Measurements from ENCODE around the gene PTMS. TPM values are rescaled to one million over a fixed set of nuclear protein-coding genes. Genes with fewer than 3 reads are reported as not detected.
"Not testable (repeated sequence)": the region's sequence is repeated elsewhere in the genome, so short reads cannot be mapped to it uniquely, and the experiment has no call there.

Gene PTMS
- total RNA-seq: 49.1 TPM

GRCh38 chr12:6765634-6766581, at the start of gene PTMS:
TSS of gene PTMS (plus strand) at chr12:6766363. CDS start at chr12:6766706, 343 bp downstream.
- peak; percentile 86 for DNase-seq

GRCh38 chr12:6716874-6717437, 49.2 kb upstream of the PTMS start:
- no peak for DNase-seq

GRCh38 chr12:6722863-6723262, 43.3 kb upstream of the PTMS start:
- no peak for DNase-seq

- DNase-seq: peak; percentile 97
Observed at GRCh38 chr12:6723607-6724408, 42.4 kb upstream of the PTMS start, which contains the start of gene COPS7A. TSS of gene COPS7A (plus strand) at chr12:6724046. CDS start at chr12:6724657, 611 bp downstream.

GRCh38 chr12:6724409-6724797, 41.8 kb upstream of the PTMS start:
- no peak for DNase-seq

GRCh38 chr12:6725350-6725749, 40.8 kb upstream of the PTMS start:
- DNase-seq: no peak

GRCh38 chr12:6729186-6729585, 37.0 kb upstream of the PTMS start:
- DNase-seq: no peak

- no peak for DNase-seq
Observed at GRCh38 chr12:6730169-6730568, 36.0 kb upstream of the PTMS start.

GRCh38 chr12:6734506-6735387, 31.4 kb upstream of the PTMS start:
- no peak for DNase-seq

GRCh38 chr12:6735448-6736191, 30.5 kb upstream of the PTMS start:
- peak; percentile 16 for DNase-seq

- no peak for DNase-seq
Observed at GRCh38 chr12:6736754-6737153, 29.4 kb upstream of the PTMS start.

- not testable (repeated sequence) for DNase-seq
Observed at GRCh38 chr12:6742080-6742479, 24.1 kb upstream of the PTMS start.

GRCh38 chr12:6742834-6743233, 23.3 kb upstream of the PTMS start:
- DNase-seq: no peak

- DNase-seq: not testable (repeated sequence)
Observed at GRCh38 chr12:6743300-6743699, 22.9 kb upstream of the PTMS start.

- DNase-seq: no peak
Observed at GRCh38 chr12:6745741-6746525, 20.2 kb upstream of the PTMS start.

GRCh38 chr12:6747216-6747615, 18.9 kb upstream of the PTMS start:
- DNase-seq: no peak

- DNase-seq: no peak
Observed at GRCh38 chr12:6748761-6749160, 17.4 kb upstream of the PTMS start.

GRCh38 chr12:6750506-6750905, 15.7 kb upstream of the PTMS start:
- no peak for DNase-seq

- no peak for DNase-seq
Observed at GRCh38 chr12:6751767-6752166, 14.4 kb upstream of the PTMS start.

Measured in skin of body (tissue), 2 donors.